ENCODE results near the gene GFRA4.

The GFRA4 gene, protein sequence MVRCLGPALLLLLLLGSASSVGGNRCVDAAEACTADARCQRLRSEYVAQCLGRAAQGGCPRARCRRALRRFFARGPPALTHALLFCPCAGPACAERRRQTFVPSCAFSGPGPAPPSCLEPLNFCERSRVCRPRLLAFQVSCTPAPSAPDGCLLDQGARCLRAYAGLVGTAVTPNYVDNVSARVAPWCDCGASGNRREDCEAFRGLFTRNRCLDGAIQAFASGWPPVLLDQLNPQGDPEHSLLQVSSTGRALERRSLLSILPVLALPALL

DNA sequence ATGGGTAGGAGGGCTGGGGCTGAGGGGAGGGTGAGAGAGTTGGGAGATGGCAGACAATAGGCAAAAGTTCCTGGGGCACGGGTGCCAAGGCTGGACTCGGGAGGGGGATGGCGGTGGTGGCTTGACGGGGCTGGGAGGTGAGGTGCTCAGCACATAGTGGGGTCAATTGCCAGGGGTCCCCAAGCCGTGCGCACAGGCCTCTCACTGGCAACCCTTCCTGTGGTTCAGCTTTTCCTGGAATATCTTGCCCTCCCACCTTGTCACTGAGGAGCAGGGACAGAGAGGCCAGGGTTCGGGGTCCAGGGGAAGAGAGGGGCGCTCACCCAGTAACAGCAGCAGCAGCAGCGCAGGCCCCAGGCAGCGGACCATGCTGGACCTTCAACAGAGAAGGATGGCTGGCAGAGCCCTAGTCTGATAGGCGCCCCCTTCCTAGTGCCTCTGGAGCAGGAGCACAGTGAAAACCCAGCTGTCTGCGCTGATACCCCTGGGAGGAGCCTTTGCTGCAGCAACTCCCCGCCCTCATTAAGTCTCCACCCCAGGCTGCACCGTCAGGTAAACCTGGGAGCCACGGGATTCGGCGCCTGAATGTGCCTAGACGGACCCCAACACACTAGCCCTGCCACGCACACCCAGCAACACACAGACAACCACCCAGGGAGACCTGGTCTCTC is at the start of gene GFRA4:
TSS of gene GFRA4 (minus strand) at position 369 of the 671 bp plus-strand sequence. CDS start at position 369, 0 bp downstream.
- DNase-seq: no peak

DNA sequence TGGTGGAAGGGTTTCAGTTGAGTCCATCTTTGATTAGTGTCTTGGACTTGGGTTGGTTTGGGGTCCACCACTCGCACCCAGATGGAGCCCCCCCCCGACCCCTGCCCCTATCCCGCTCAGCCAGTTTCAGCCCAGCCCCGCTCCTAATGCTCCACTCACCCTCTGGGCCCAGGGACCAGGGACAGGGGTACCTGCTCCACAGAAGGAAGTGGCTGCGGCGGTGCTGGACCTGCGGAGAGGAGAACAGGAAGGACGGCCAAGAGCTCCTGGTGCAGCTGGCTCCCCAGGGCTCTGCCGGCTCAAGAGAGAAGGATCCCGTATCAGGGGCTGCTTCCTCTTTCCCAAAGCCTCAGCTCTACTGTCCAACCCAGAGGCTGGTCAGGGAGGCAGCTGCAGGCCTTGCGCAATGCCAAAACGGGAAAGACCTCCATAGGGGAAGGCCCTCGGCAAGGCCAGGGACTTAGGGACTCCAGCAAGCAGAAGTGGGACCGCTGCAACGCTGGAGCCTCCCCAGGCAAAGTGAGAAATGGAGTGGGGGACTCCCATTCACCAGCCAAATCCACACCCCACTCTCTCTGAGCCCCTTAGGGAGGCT is 49.2 kb upstream of the GFRA4 start, which contains the start of gene SIGLEC1:
TSS of gene SIGLEC1 (minus strand) at position 322 of the 595 bp plus-strand sequence. CDS start 5,472 bp downstream, outside the sequence.
- DNase-seq: no peak

DNA sequence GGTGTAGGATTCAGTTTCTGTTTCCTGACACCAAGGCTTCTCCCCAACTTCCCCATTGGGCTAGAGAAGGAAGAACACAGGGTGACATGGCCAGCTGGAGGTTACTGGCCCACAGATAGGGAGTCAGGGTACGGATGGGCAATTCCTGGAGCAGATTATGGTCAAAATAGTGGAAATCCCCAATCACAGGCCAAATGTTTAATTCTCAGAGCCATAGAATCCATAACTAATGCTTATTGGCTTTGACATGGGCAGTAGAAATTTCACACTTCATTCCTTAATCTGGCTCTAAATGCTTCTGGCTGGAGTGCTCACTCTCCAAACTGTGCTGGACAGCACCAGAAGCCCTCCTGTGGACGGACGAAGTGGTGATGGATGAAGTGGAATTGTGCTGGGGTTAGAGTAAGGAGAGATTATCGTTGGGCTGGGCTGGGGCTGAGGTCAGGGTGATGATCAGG is 48.3 kb upstream of the GFRA4 start:
- no peak for DNase-seq

DNA sequence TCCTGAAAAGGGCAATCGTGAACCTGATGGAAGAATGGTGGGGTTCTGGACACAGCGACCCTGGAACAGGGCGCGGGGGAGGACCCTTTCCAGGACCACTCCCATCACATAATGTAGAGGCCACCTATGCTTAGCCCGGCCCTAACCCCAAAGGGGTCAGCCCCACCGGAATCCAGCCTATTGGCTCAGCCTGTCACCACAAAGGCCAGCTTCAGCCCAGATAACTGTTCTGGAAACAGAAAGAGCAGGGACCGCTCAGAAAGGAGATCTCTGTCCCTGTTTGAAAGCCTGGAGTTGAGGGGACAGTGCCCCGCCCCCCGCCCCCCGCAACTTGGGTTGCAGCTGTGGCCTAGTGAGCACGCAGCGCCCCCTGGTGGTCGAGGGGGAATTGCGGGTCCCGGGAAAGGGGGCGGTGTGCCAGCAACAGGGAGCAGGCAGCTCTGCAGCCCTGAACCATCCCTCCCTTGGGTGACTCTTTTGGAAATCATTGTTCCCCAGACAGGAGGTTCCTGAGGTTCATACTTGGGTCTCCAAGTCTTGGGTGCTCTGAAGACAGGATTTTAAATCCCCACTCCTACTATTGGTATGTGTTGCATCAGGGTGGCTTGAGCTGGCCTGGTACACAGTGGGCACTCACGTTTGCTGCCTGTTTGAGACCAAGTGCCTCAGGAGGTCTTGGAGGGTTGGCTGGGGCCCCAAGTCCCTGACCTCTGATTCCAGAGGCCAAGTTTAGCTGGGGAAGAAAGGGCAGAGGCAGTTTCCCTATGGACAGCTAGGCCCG is 47.7 kb upstream of the GFRA4 start:
- peak; percentile 71 for DNase-seq

DNA sequence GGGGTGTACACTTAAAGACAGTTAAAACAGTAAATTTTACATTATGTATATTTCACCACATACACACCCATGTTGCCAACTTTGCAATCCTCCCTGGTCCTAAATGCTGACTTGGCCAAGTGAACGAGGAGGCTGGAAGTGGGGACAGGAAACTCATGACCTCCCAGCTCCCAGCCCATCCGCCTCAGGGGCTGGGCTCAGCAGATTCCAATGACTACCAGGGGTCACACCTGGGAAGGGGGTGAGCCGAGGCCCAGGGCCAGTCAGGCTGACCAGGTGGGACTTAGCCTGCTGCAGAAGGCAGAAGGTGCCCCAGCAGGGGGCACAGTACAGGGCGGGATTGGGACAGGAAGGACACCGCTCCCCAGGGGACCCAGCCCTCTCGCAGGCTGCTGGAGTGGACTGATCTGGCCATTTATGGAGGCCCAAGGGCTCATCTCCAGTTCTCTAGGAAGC is 46.8 kb upstream of the GFRA4 start:
- DNase-seq: no peak

DNA sequence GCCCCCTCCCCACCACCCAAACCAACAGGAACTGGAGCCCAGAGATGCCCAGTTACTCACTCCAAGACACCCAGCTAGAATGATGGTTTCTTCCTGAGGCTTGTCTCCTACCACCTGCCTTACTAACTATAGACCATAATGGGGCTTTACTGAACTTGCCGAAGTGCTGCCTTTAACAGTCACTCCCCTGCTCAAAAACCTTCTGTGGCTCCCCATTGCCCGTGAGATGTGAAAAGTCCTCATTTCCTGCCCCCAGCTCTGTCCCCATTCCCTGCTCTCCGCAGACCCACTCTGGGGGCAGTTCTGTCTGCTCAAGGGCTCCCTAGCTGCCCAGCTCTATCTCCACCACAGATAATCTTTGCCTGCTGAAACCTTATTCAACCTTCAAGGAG is 44.3 kb upstream of the GFRA4 start:
- no peak for DNase-seq

DNA sequence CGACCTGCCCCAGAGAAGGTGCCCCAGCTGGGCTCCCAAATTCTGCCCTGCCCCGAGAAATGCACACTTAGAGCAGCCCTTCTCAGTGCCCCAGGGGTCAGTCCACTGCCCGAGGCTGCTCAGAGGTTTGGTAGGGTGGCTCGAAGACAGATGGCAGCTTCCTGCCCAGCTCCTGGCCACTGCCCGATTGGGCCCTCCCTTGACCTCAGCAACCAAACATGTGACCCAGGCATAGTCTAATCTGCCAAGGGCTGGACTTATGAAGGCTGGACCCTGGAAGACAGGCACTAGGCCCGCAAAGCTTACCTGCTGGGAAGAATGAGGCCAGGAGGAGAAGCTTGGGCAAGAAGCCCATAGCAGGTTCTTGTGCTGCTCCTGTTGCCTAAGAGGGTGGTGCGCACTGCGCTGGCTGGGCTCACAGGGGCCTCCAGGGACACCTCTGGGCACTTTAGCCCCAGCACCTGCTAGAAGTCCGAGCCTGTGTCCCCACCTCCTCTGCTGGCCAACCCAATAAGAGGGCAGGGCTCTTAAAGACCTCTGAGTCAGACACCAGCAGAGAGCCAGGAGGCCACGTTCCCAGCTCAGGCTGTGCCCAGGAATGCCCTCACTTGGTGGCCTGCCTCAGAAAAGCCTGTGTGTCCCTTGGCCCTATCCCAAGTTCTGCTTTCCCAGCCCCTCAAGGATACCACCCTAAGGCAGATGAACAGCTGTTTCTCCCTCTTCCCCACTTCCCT is 43.7 kb upstream of the GFRA4 start:
- no peak for DNase-seq

DNA sequence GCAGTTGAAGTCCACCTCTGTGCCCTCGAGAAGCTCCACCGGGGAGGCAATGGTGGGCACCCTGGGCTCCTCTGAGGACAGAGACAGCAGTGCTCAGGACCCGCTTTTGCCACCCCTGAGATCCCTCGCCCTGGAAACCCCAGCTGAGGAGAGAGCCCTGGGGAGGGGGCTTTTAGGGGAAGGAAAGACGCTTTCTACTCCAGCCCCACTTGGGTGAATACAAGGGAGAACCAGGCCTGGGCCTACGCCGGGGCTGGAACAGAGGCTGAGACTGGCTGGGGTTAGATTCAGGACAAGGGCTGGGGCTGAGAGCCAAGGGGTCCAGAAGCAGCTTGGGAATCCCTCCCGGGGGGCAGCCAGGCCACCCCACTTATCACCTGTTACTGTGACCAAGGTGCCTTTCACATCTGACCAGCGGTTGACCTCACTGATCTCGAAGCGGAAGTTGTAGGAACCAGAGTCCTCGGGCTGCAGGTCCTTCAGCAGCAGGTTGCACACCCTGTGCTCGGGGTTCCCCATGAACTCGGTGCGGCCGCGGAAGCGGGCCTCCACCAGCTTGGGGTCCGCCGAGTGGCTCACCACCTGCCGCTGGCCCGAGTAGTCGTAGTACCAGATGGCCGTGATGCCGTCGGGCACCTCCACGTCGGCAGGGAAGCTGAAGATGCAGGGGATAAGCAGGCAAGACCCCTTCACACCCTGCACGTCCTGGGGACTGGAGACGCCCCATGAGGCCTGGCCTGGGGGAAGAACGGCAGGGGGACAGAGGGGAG is 43.0 kb upstream of the GFRA4 start:
- DNase-seq: no peak

DNA sequence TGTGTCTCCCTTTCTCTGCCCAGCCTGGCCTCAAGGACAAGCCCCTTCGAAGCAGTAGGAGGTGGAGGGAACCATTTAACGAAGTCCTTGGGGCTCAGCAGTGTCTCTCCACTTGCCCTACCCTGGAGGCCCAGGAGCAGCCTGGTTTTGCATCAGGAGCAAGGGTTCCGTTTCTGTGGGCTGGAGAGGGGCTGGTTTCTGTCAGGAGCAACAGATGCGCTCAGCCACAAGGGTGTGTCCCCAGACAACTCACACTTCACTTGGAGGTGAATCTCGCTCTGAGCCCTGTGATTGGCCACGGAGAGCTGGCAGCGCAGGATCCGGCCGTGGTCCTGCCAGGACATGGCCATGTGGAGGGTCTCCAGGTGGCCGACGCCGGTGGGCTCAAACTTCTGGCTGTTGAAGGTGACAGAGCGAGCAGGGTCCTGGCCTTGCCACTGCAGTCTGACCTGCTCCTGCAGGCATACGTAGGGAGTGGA is 42.3 kb upstream of the GFRA4 start:
- DNase-seq: no peak

DNA sequence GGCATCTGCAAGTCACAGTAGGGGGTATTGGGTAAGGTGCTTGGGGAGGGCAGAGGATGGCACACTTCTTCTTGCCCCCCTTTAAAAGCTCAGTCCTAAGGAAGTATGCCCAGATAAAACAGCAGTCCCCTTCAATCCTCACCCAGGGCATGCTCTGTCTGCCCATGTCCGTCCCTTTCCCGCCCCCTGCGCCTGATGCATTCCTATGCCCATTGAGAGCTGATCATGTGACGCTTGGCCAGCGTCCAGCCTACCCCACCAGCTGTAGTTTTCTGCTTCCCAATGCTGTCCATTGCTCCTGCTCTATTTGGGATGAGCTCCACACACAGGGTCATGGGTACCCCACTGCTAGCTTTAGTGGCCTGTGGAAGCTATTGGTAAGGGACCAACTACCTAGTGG is 40.9 kb upstream of the GFRA4 start:
- no peak for DNase-seq

DNA sequence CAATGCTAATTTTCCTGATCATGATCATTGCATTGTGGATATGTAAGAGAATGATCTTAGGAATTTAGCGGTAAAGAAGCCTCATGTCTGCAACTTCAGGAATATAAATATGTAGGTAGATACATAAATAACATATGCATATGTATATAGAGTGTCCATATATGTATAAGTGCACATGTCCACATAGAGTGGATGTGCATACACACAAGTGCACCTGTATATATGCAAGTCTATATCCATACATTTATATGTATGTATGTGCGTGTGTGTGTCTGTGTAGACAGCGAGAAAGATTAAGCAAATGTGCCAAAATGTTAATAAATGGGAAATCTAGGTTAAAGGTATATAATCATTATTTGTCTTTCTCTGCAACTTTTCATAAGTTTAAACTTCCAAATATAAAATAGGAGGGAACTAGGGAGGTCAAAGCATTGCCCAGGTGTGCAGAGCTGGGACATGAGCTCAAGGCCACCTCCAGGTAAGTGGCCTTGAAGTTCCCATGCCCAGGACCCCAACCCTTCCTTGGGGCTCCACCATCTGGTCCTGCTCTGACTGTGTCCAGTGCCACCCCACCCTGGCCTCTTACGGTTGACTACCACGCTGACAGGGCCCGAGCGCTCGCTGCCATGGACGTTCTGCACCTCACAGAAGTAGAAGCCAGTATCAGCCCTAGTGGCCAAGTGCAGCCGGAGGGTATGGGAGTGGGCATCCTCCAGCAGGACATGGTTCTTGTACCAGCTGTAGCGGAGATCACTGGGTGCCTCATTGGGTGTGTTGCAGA is 39.6 kb upstream of the GFRA4 start:
- no peak for DNase-seq

DNA sequence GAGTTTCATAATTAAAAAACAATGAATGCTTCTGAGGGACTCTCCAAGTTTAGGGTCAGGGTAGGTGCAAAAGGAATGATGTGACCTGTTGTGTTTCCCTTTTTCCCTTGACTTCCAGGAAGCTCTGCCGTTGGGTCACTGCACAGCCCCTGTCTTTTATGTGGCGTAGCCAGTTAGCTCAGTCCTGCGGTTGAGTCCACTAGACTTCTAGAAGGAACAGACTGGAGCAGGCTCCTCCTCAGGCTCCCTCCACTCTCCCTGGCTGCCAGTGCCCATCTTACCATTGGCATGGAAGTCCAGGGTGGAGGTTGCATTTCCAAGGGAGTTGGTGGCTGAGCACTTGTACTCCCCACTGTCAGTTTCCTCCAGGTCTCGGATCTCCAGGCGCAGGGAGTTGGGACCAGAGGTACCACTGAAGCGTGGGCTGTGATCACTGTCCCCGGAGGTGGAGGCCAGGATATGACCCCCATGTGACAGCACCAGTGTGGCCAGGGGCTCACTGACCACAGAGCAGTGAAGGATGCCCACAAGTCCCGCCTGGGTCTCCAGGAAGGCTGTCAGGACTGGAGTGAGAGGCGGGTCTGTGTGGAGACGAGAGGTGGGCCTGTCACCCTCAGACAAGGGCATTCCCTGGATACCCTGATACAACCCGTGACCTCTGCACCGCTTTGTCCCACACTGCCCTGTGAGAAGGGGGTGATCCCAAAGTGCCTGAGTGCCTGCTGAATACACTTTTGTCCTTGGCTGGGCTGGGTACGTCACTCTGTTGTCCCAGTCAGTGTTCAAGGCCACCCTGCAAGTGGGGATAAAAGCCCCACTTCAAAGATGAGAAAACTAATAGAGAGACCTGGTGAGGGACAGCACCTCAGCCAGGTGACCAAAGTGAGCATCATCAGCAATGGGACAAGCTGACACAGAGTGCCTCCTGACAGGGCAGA is 38.1 kb upstream of the GFRA4 start:
- no peak for DNase-seq

DNA sequence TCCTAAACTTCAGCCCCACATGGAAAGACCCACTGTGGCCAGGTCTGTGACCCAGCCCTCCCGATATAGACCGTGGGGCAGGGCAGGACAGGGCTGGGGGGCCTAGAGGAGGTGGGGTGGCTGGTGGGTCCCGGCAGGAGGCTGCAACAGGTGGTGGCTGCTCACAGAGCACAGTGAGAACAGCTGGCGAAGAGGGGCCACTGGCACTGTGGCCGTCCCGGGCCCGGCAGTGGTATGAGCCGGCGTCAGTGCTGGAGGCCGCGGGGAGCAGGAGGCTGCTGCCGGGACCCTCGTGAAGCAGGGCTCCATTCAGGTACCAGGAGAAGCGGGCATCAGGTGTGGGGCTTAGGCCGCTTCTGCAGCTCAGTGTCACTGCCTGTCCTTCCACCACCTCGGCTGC is 35.8 kb upstream of the GFRA4 start:
- no peak for DNase-seq

DNA sequence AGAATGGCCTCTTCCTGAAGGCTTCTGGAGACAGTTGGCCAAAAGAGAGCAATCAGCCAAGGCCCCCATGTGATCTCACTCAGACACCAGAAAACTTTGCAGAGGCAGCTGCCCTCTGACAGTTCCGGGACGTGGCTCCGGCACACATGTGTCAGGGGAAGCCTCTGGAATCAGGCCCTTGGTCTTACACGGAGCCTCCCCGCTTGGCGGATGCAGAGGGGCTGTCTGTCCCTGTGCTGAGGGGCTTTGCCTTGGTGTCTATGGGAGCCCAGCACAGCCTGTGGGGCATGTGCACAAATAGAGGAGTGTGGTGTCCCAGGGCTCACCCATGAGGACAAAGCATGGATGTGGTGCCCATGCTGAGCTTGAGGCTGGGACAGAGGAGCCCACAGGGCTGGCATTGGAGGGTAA is 35.4 kb upstream of the GFRA4 start:
- DNase-seq: no peak

DNA sequence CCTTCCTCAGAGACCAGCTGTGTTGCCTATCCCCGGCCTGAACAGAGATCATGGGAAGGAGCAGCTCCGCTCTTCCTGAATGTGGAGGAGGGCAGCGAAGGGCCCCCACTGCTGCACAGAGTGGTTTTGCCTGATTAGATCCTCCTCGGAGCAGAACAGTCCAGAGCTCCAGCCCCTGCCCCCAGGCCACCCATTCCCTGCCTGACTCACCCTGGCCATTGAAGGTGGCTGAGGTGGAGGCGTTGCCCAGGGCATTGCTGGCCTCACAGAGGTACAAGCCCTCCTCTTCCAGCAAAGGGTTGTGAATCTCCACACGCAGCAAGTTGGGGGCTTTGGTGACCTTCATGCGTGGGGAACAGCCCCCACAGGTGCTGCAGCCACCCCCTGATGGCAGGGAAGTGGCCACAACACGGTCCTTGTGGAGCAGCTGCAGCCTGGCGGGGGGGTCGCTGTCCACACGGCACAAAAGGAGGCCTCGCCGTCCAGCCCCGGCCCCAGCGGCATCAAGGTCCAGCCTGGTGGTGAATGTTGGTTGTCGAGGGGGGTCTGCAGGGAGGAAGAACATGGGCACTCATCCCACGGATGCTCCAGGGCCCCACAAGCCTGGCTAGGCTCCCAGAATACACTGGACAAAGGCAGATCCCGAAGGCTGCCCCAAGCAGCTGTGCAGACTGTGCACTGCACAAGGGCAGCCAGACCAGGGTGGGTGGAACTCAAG is 34.5 kb upstream of the GFRA4 start:
- no peak for DNase-seq

DNA sequence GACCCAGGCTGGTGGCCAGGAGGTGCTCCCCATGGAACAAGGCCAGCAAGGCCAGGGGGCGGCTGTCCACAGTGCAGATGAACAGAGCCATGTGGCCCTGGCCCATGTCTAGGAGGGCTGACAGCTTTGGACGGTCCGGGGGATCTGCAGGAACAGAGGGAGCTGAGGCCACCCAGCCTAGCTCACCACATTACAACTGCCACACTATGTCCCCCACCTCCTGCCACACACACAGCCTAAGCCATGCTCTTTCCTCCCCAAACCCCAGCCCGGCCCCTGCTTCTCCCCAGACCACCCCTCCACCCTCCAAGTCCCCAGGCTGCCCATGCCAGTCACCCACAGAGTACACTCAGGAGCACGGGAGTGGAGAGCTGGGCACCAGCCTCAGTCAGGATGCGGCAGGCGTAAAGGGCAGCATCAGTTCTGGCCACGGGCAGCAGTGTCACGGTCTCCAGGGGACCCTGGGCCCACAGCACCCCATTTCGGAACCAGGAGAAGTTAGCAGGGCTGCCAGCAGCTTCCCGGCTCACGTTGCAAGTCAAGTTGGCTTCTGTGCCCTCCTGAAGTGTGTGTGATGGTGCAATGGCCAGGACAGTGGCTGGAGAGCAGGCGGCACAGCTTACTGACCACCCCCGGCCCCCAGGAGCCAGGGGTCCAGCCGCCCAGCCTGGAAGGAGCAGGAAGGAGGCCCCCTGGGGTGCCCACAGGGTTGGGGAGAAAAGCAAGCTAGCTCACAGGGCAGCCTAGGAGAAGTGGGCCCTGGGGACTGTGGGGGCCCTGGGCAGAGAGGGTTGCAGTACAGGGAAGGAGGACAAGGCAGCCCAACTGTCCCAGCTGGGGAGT is 33.8 kb upstream of the GFRA4 start:
- no peak for DNase-seq

DNA sequence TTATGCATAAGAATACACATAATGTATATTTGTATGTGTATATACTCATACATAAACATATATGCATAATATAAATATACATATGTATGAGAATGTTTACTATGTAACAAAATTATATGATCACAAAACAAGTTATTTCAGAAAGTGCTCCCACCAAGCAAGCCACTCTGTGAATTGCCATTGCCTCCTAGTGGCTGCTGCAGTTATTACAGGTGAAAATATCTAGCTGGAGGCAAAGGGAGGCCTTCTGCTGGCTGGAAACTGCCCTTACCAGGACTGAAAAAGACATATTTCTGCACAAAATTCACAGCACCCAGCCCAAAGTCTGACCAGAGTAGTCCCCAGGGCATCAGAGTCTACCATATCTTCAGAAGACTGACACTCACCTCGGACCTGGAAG is 33.0 kb upstream of the GFRA4 start:
- no peak for DNase-seq

DNA sequence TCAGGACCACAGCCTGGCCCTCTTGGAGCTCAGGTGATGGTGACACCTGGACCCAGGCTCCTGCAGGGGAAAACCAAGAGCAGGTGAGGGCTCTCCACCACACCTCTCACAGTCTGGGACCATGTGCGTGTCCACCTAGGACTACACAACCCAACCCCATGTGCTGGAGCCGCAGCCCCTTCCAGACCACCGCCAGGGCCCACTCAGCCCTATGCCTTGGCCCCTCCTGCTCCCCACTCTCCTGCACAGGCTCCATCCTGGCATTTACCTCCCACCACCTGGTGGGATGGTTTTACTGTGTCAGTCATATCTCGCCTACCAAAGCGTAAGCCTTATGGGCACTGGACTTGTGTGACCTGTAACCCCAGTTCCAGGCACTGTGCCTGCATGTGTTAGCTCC is 31.7 kb upstream of the GFRA4 start:
- no peak for DNase-seq

Measured in activated naive CD4-positive, alpha-beta T cell treated with anti-CD3 and anti-CD28 coated beads, Interleukin-2, amount 50 U/mL, for 16 hours (primary cell).